Measurements from ENCODE around the gene OR1D2.

- TF ChIP-seq CTCF (conservative IDR thresholded peaks at IDR 0.05; ENCODE audit: low read depth, low read length) (no peak), NFE2L2 (IDR thresholded peaks at IDR 0.05; ENCODE audit: low read depth, low read length) (no peak), RAD21 (IDR thresholded peaks at IDR 0.05; ENCODE audit: low read length) (no peak), POLR2A (IDR thresholded peaks at IDR 0.05; ENCODE audit: low read depth, low read length) (no peak), CEBPB (IDR thresholded peaks at IDR 0.05; ENCODE audit: low read depth, low read length) (no peak), RCOR1 (IDR thresholded peaks at IDR 0.05; ENCODE audit: insufficient replicate concordance, low read length) (no peak), MXI1 (IDR thresholded peaks at IDR 0.05; ENCODE audit: borderline replicate concordance, low read depth, low read length) (no peak), FOS (IDR thresholded peaks at IDR 0.05; ENCODE audit: low read depth, low read length) (no peak), MAFK (IDR thresholded peaks at IDR 0.05; ENCODE audit: low read depth, low read length) (no peak), SMC3 (IDR thresholded peaks at IDR 0.05; ENCODE audit: low read depth, low read length) (no peak), MAZ (IDR thresholded peaks at IDR 0.05; ENCODE audit: borderline replicate concordance, low read depth, low read length) (no peak), RFX5 (IDR thresholded peaks at IDR 0.05; ENCODE audit: low read depth, low read length) (no peak), BHLHE40 (IDR thresholded peaks at IDR 0.05; ENCODE audit: low read depth, low read length) (no peak)
- TF ChIP-seq, protein P1, sequence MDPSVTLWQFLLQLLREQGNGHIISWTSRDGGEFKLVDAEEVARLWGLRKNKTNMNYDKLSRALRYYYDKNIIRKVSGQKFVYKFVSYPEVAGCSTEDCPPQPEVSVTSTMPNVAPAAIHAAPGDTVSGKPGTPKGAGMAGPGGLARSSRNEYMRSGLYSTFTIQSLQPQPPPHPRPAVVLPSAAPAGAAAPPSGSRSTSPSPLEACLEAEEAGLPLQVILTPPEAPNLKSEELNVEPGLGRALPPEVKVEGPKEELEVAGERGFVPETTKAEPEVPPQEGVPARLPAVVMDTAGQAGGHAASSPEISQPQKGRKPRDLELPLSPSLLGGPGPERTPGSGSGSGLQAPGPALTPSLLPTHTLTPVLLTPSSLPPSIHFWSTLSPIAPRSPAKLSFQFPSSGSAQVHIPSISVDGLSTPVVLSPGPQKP (IDR thresholded peaks at IDR 0.05; ENCODE audit: borderline replicate concordance, low read depth, low read length), result no peak
These were observed at the start of gene OR1D2 for GRCh38 chr17:3104322-3104721.

Data from IMR-90 (cell line).